Brain microvascular endothelial cell (primary cell): ENCODE data around the gene MYO3B.
A peak's percentile ranks its signal among the peaks of the same experiment; 100 is the strongest.

Source experiments
- DNase-seq: peaks from one replicate; pipeline ENCODE4 v3.0.0-alpha.2; 2020
- H3K27ac ChIP-seq: fragments of 250-450 bp; sonication (Bioruptor Pico); 2 replicates; pipeline ENCODE4 v1.5.1; 2020; ENCODE audit warnings: mild to moderate bottlenecking, moderate library complexity
- H3K27me3 ChIP-seq: fragments of 250-450 bp; sonication (Bioruptor Pico); replicated peaks from 2 replicates; pipeline ENCODE4 v1.5.1; 2020; ENCODE audit warnings: mild to moderate bottlenecking
- H3K36me3 ChIP-seq: fragments of 250-450 bp; sonication (Bioruptor Pico); replicated peaks from 2 replicates; pipeline ENCODE4 v1.5.1; 2020; ENCODE audit warnings: mild to moderate bottlenecking
- H3K4me3 ChIP-seq: 2 replicates; pipeline ENCODE4 v1.5.1; 2011; ENCODE audit warnings: low read depth, mild to moderate bottlenecking, control low read depth, low read length, moderate library complexity
- CTCF ChIP-seq: IDR thresholded peaks from 2 replicates; pipeline ENCODE4 v1.5.1; 2011; ENCODE audit warnings: low read depth, mild to moderate bottlenecking, moderate library complexity, low read length, control low read depth, inconsistent platforms; ENCODE audit errors: missing control alignments
- in situ Hi-C: cut with HindIII; loops from 2 replicates; pipeline ENCODE4 v1.10.0; 2017; ENCODE audit warnings: low sequenced_read_pairs, low pct_ligation_motif_present

The MYO3B gene

GRCh38 chr2:170361090-170361936 lies 183.4 kb downstream of the MYO3B start:
- H3K4me3 ChIP-seq, result no peak overlapping the region
- no peaks in the 10 kb centered on the region for H3K36me3 ChIP-seq
- in situ Hi-C loops, result no loop called here

GRCh38 chr2:170362313-170362870 lies 184.4 kb downstream of the MYO3B start:
- no peak for TF ChIP-seq CTCF
- H3K27me3 ChIP-seq, result peaks cover 30% of the 10 kb centered on the region
- no peaks in the 10 kb centered on the region for H3K36me3 ChIP-seq
- in situ Hi-C loops, result no loop called here
- no peak overlapping the region for H3K27ac ChIP-seq
- no peak for DNase-seq
- H3K4me3 ChIP-seq, result no peak overlapping the region

More at GRCh38 chr2:170361090-170361936, 183.4 kb downstream of the MYO3B start:
- peak; percentile 63 for DNase-seq
- no peak overlapping the region for H3K27ac ChIP-seq
- H3K27me3 ChIP-seq, result peaks cover 21% of the 10 kb centered on the region
- peak; percentile 89 for TF ChIP-seq CTCF

DNA sequence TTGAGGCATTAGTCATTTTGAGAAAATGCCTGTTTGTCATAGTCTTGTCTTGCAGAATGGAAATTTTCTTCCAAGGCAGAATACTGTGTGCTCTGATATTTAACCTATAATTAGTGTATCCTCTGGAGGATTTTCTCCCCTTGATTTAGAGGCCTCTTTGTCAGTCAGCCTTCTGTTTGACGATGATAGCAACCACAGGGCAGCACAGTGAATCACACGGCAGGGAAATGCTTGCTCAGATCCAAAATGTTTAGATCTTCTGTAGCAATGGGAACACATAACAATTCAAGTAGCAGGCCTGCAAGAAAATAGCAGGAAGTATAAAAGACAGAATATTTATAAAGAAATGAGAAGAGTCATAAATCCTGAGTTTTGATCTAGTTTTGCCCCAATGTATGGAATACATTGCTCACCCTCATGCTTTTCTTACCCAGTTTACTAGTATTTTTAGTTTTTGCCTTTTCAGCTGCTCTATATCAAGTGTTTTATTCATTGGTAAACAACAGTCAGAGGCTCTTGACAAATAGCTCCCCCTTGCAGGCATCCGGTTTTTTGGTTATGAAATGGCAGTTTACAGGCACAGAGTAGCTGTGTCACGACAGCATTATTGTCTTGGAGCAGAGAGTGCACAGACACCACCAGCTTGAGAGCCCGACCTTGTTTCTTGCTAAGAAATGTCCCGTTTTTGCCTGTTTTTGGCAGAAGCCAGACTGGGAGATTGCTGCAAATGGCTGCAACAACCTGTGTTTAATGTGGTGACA lies 185.1 kb downstream of the MYO3B start:
- TF ChIP-seq CTCF, result peak; percentile 8
- in situ Hi-C loops, result no loop called here
- Histone ChIP-seq H3K27me3 (peaks cover 35% of the 10 kb centered on the region), H3K36me3 (no peaks in the 10 kb centered on the region), H3K4me3 (no peak overlapping the region), H3K27ac (no peak overlapping the region)
- DNase-seq, result peak; percentile 4

GRCh38 chr2:170365003-170365402 lies 187.1 kb downstream of the MYO3B start:
- H3K36me3 ChIP-seq, result no peaks in the 10 kb centered on the region
- in situ Hi-C loops, result no loop called here
- no peak for TF ChIP-seq CTCF
- H3K27ac ChIP-seq, result no peak overlapping the region
- H3K4me3 ChIP-seq, result no peak overlapping the region
- H3K27me3 ChIP-seq, result peaks cover 38% of the 10 kb centered on the region
- DNase-seq, result no peak

- in situ Hi-C loops, result no loop called here
- no peak for DNase-seq
- no peak for TF ChIP-seq CTCF
- H3K27me3 ChIP-seq, result peaks cover 38% of the 10 kb centered on the region
- H3K27ac ChIP-seq, result no peak overlapping the region
- H3K4me3 ChIP-seq, result no peak overlapping the region
- no peaks in the 10 kb centered on the region for H3K36me3 ChIP-seq
Measured at GRCh38 chr2:170365686-170366085, 187.7 kb downstream of the MYO3B start.
